Endometrial microvascular endothelial cells (primary cell): ENCODE measurements around the gene NLGN2. TPM values are rescaled to one million over a fixed set of nuclear protein-coding genes. Genes with fewer than 3 reads are reported as not detected.

Source experiments
- in situ Hi-C: cut with HindIII; loops from 2 replicates; pipeline ENCODE4 v1.10.0; 2017; ENCODE audit warnings: low sequenced_read_pairs, low pct_unique_long_range_greater_than_20kb; ENCODE audit errors: inconsistent ontology term
- total RNA-seq: library from RNA; depleted of rRNA; stranded (reverse); fragments of >200 nt; gene quantifications from one replicate; pipeline ENCODE4 v1.2.3, GENCODE V29; 2015; ENCODE audit errors: inconsistent ontology term

NLGN2 gene
- total RNA-seq, 1 donor from 2014 or later = 3.4 TPM

DNA sequence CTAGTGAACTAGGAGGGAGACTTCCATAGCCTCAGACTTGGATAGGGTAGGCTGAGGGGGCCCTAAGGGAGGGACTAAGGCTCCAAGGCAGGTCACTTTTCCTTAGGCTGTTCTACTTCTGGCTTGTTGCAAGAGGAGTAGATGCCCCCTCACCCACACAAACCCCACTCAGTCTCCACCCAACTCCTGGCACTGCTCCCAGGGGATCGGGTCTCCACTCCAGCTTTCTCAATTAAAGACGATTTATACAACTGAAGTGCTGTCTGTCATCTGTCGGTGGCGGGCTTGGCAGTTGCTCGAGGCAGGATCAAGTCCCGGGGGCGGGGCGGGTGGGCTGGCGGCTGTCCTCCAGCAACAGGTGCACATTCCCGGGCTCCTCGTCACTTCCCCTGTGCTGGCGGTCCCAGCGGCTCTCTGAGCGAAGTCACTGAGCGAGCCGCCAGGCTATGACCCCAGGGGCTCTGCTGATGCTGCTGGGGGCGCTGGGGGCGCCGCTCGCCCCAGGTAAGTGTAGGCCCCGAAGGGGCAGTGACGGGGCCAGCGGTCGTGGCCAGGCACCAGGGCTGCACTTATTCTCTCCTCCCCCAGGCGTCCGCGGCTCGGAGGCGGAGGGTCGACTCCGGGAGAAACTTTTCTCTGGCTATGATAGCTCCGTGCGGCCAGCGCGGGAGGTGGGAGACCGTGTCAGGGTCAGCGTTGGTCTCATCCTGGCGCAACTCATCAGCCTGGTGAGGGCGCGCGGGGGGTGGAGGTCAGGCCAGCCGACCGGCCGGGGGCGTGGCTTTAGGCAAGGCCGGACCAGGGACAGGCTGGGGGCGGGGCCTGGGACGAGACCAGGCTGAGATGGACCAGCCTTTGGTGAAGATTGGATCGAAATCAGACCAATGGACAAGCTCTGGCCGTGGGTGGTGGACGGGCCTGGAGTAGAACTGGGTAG is 37.3 kb downstream of the NLGN2 start, which contains the start of gene CHRNB1:
TSS of gene CHRNB1 (plus strand) at position 380 of the 937 bp plus-strand sequence. CDS start at position 447, 67 bp downstream.
- in situ Hi-C loops = no loop called here

DNA sequence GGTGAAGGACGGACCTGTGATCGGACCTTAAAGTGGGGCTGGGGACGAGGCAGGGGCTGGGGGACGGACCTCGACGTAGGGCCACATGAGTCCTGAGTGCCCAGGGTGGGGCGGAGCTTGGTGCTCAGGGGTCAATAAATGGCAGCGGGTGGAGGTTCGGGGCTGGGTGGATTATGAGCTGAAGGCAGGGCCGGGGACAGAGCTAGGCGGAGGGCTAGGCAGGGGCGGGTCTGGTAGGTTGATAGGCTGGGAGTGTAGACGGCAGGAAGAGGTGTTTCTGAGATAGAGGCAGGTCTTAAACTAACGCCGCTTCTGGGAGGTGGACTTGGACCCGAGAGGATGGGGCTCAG is 37.9 kb downstream of the NLGN2 start:
- in situ Hi-C loops = no loop called here

DNA sequence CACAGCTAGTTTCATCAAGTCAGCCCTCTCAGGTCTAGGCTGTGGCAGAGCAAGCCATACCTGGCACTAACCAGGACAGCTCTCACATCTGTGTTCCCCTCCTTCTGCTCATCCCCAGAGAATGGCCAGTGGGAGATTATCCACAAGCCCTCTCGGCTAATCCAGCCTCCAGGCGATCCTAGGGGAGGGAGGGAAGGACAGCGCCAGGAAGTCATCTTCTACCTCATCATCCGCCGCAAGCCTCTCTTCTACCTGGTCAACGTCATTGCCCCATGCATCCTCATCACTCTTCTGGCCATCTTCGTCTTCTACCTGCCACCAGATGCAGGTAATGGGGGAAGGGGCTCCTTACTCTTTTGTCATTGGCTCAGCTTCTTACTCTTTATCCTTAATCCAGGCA is 40.8 kb downstream of the NLGN2 start:
- in situ Hi-C loops = no loop called here

DNA sequence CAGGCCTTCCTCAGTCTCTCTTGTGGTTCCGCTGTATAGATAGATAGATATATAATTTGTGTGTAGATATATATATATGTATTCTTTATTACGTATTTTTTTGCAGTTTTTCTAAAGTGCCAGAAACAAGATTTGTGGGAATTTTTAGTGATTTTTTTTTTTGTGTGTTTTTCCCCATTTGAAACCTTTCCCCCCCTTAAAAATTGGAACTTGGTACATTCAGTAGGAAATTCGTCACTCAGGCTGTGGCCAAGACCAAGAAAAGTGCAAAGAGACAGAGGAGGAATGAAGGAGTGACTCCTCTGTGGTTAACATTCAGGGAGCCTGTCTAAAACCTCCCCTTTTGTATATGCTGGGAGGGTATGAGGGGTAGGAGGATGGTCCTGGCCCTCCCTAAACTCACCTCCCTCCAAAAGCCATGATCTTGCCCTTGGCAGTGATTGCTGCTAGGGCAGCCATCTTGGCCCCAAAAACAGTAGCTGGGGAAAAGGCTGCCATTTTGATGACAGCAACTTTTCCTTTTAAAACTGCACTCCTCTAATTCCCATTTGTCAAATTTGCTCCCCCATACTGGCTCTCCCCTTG is 52.4 kb downstream of the NLGN2 start:
- in situ Hi-C loops = loop anchor here (25.0 kb wide), 1 partner anchor 102 kb away; the partner anchor contains the start of genes SENP3 and TNFSF13

DNA sequence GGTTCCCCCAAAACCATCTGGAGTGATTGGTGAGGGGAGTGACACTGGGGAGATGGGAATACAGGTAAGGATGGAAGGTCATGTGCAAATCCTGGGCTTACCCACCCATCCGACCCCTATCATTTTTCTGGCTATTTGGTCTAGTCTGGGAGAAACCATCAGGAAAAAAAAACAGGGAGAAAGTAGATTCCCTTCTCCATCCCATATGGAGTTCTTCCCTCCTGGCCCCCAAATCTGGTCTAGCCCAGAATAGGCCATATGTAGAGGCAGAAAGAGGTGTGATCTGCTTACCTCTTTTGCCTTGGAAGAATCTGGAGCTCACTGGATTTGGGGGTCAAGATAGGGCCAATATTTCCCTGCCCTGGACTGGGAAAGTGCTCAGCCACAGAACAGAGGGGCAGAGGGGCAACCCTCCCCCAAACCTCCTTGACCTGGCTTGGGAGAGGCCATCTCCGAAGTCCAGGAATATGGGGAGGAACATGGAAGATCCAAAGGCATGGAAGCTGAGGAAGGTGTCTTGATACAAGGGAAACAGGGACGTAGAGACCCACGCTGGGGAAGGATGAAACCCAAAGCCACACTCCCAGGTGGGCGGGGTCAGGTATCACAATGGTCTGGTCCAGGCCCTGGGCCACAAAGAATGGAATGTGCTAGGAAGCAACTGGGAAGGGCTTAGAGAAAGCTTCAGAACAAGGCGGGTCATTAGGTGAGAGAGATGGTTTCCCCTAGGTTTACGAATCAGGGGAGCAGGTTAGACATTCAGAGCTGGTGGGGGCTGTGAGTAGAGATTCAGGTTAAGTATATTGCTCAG is 53.4 kb downstream of the NLGN2 start:
- in situ Hi-C loops = loop anchor here (25.0 kb wide), 1 partner anchor 101 kb away; the partner anchor contains the start of genes SENP3 and TNFSF13

DNA sequence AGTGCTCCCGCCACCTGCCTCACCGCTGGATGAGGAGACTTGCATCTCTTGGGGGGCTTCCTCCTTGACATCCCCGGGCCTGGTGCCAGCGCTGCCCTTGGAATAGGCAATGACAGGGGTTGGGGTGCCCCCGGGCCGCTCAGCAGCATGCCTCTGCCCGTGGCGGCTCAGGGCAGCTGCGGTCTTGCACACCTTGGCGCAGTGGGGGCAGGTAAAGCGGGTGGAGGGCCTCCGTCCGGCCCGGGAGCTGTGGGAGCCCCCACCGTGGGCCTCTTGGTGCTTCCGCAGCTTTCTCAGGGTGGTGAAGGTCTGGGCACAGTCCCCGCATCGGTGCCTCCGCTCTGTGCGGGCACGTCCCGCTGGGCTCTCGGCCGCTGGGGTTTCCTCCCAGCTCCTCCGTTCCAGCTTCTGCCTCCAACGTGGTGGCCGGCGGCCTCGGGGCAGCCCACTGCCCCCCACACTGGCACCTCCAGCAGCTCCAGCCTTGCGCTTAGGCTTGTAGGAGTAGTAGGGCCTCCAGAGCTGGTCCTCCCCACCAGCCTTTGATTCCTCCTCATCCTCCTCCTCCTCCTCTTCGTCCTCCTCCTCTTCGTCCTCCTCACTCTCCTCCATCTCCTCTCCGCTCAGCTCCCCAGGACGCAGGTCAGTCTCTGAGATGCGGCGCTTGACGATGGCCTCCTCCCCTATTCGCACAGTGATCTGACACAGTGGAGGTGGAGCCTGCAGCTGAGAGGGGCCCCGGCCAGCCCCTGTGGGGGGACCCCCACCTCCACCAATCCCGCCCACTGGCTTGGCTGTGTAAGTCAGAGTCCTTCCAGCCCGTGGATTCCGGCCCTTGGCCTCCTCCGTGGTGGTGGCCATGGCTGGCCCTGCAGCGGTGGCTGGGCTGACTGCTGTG is 55.1 kb downstream of the NLGN2 start:
- in situ Hi-C loops = loop anchor here (25.0 kb wide), 1 partner anchor 100 kb away; the partner anchor contains the start of genes SENP3 and TNFSF13

DNA sequence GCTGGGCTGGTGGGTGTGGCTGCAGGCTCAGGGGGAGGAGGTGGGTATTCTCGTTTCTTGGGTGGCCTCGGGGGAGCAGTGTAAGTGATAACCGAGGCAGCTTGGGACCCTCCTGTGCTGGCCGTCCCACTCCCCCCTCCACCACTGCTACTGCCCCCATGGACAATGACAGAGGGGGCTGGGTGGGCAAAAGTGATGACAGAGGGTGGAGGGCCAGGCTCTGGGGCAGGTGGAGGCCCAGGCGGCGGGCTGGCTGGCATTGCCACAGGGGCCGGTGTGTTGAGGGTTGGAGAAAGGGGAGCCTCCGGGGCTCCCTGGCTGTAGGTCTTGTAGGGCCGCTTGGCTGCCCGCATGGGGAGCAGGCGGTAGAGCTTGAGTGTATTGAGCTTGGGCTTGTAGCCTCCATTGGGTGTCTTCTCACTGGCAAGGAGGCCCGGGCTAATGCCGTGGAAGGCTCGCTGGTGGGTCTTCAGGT is 55.8 kb downstream of the NLGN2 start:
- in situ Hi-C loops = loop anchor here (25.0 kb wide), 1 partner anchor 99 kb away; the partner anchor contains the start of genes SENP3 and TNFSF13

DNA sequence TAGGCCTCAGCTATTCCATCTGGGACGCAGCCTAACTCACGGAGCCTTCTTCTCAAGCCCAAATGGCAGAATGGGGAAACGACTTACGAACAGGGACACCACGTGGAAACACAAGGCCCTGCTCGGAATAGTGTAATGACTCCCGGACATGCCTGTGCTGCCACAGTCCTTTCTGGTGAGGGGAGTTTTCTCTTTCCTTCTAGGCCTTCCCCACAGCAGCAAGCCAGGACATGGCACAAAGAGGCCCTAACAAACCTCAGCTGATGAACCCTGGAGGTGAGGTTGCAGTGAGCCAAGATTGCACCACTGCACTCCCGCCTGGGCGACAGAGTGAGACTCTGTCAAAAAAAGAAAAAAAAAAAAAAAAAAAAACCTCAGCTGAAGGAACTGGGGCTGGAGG is 56.4 kb downstream of the NLGN2 start:
- in situ Hi-C loops = loop anchor here (25.0 kb wide), 1 partner anchor 98 kb away; the partner anchor contains the start of genes SENP3 and TNFSF13

DNA sequence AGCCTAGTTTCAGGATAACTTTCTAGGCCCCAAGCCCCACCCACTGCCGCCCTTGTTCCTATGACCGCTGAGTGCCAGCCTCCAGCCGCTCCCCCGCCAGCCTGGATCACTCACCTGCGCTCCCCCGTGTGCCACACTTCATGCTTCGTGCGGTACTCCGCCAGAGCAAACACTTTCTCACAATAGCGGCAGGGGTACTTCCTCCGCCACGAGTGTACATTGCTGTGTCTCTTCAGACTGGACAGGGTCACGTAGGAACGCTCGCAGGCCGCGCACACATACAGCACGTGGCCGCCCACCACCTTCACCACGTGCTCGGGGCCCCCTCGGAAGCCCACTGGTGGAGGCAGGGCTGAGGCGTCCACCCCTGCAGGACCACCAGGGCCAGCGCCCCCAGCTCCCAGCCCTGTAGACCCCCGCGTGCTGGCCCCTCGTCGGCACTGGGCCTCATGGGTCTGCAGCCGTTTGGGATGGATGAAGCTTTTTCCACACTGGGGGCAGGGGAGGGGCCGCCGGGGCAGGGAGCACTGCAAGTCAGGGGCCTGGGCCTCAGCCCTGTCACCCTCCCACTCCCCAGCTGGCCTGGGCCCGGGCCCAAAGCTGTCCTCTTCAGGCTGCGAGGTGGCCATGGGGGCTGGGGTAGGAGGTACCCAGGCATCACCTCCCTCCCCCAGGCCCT is 58.1 kb downstream of the NLGN2 start:
- in situ Hi-C loops = loop anchor here (25.0 kb wide), 1 partner anchor 97 kb away; the partner anchor contains the start of genes SENP3 and TNFSF13

DNA sequence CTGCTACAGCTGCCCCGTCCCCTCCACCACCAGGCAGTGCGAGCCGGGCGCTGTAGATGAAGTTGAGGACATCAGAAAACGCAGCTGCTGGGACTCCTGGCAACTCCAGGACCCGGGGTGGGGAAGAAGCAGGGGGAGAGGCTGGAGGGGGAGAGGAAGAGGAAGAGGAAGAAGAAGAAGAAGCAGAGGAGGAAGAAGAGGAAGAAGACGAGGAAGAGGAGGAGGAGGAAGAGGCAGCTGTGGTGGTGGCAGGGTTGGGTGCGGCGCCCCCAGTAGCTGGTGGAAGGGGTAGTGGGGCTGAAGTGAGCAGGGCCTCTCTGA is 58.6 kb downstream of the NLGN2 start:
- in situ Hi-C loops = loop anchor here (25.0 kb wide), 1 partner anchor 96 kb away; the partner anchor contains the start of genes SENP3 and TNFSF13

DNA sequence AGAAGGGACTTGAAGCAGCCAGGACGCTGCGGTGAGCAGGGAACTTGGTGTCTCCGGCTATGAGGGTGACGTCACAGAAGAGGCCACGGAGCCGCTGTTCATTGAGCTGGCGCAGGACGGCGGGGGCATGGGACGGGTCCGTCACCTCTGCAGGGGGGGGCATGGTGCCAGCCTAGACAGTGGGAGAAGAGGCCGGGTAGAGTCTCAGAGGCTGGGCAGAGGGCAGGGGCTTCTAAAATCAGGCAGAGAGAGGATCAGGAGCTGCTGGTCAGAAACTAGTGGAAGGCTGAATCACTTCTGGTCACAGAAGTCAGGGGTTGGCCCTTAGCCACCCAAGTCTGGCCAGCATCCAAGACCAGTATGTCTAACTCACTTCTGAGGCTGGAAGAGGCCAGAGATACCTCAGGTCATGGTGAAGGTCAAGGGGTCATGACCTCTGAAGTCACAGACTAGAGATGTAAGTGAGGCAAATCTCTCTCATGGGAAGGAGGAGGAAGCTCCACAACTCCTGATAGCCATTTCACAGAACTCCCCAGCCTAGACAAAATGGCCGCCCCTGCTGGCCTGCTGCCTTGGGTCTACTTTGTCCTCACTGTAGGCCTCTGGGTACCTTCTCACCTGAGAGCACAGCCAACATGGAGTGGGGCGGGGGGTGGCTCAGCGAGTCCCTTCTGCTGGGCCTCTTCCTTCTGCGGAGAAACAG is 59.1 kb downstream of the NLGN2 start:
- in situ Hi-C loops = loop anchor here (25.0 kb wide), 1 partner anchor 96 kb away; the partner anchor contains the start of genes SENP3 and TNFSF13

DNA sequence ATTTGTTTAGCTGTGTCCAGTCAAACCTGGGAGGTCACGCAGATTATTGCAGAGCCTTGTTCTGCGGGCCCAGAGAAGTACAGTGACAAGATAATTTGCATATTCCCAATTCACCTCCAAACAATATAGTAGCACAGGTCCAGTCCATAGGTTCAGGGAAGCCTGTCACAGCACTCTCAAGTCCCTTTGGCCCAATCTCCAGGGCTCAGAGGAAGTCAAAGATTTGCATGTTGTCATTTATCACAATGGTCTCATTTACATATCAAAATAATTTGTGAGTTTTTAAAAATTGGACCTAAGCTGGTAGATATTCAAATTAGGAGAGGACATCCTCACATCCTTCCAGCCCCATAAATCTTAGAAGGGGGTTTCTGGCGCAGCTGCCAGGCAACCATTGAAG is 59.9 kb downstream of the NLGN2 start:
- in situ Hi-C loops = loop anchor here (25.0 kb wide), 1 partner anchor 95 kb away; the partner anchor contains the start of genes SENP3 and TNFSF13

DNA sequence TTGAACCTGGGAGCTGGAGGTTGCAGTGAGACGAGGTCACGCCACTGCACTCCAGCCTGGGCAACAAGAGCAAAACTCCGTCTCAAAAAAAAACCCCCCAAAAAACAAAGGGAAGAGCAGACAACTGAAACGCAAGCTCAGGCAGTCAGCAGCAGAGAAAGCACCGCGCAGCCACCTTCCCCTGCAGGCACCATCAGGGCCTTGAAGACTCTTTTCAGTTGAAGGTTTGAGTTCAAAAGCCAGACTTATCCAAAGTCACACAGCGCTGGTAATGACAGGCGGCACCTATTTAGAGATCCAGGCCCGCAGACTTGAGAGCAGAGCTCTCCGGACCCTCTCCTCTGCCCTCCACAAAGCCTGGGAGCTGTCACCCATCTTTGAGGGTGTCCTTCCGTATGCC is 60.6 kb downstream of the NLGN2 start:
- in situ Hi-C loops = loop anchor here (25.0 kb wide), 1 partner anchor 94 kb away; the partner anchor contains the start of genes SENP3 and TNFSF13

DNA sequence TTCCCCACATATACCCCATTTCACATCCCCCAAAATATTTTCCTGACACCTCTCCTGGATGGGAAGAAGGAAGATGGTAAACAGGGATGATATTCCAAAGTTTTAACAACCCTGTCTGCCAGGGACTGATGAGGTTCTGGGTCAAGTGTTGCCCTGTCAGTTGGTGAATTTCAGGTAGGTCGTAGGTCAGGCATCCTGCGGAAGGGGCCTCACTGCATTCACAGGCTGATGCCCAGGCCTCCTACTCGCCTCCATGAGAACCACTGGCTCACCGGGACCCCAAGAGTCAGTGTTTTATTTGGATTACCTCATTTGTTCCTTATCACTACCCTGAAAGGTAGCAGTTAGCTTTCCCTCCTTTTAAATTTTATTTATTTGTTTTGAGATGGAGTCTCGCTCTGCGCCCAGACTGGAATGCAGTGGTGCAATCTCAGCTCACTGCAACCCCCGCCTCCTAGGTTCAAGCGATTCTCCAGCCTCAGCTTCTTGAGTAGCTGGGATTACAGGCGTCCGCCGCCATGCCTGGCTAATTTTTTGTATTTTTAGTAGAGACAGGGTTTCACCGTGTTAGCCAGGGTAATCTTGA is 61.3 kb downstream of the NLGN2 start:
- in situ Hi-C loops = loop anchor here (25.0 kb wide), 1 partner anchor 93 kb away; the partner anchor contains the start of genes SENP3 and TNFSF13
